ENCODE data around the gene SH2D1B.

DNA sequence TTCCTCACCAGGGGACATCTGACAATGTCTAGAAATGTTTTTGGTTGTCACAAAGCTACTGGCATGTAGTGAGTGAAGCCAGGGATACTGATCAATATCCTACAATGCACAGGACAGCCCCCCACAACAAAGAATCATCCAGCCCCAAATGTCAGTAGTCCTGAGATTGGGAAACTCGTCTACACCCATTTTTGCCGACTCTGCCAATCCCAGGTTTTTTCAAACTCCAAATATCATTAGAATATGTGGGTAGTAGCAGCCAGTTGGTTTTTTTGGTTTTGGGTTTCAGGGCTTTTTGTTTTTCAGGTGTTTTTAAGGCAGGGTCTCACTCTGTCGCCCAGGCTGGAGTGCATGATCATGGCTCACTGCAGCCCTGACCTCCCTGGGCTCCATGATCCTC is 41.2 kb downstream of the SH2D1B start:
- TF ChIP-seq, protein P1, sequence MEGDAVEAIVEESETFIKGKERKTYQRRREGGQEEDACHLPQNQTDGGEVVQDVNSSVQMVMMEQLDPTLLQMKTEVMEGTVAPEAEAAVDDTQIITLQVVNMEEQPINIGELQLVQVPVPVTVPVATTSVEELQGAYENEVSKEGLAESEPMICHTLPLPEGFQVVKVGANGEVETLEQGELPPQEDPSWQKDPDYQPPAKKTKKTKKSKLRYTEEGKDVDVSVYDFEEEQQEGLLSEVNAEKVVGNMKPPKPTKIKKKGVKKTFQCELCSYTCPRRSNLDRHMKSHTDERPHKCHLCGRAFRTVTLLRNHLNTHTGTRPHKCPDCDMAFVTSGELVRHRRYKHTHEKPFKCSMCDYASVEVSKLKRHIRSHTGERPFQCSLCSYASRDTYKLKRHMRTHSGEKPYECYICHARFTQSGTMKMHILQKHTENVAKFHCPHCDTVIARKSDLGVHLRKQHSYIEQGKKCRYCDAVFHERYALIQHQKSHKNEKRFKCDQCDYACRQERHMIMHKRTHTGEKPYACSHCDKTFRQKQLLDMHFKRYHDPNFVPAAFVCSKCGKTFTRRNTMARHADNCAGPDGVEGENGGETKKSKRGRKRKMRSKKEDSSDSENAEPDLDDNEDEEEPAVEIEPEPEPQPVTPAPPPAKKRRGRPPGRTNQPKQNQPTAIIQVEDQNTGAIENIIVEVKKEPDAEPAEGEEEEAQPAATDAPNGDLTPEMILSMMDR (IDR thresholded peaks at IDR 0.05) = no peak
- no peak for TF ChIP-seq POLR2AphosphoS5 (IDR thresholded peaks at IDR 0.05)
